ENCODE measurements around the gene ARHGEF7.

Gene ARHGEF7

GRCh38 chr13:111347438-111347837, 232.3 kb downstream of the ARHGEF7 start:
- no peak for DNase-seq (ENCODE audit: low spot score)

DNA sequence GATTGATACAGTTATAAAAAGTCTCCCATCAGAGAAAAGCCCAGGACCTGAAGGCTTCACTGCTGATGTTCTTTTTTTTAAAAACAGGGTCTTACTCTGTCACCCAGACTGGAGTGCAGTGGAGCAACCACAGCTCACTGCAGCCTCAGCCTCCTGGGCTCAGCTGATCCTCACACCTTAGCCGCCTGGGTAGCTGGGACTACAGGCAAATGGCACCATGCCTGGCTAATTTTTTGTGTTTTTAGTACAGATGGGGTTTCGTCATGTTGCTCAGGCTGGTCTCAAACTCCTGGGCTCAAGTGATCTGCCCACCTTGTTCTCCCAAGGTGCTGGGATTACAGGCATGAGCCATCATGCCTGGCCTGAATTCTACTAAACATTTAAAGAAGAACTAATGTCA, 238.4 kb downstream of the ARHGEF7 start:
- DNase-seq (ENCODE audit: low spot score) = no peak

GRCh38 chr13:111354789-111355188, 239.7 kb downstream of the ARHGEF7 start:
- no peak for DNase-seq (ENCODE audit: low spot score)

Data from hematopoietic multipotent progenitor cell treated with erythropoietin and hydrocortisone succinate and interleukin-3 and kit ligand, for 17 days (in vitro differentiated cells).